HG03097 (cell line): Measurements from ENCODE around the gene ZNF783.
"Not testable (repeated sequence)": the region's sequence is repeated elsewhere in the genome, so short reads cannot be mapped to it uniquely, and the experiment has no call there.

ENCODE experiments used
- ATAC-seq: cut with Tn5 transposase; IDR thresholded peaks from one replicate; pipeline ENCODE4 v1.9.1; 2021; ENCODE audit not compliant: unreplicated experiment, low FRiP score

ZNF783 gene

DNA sequence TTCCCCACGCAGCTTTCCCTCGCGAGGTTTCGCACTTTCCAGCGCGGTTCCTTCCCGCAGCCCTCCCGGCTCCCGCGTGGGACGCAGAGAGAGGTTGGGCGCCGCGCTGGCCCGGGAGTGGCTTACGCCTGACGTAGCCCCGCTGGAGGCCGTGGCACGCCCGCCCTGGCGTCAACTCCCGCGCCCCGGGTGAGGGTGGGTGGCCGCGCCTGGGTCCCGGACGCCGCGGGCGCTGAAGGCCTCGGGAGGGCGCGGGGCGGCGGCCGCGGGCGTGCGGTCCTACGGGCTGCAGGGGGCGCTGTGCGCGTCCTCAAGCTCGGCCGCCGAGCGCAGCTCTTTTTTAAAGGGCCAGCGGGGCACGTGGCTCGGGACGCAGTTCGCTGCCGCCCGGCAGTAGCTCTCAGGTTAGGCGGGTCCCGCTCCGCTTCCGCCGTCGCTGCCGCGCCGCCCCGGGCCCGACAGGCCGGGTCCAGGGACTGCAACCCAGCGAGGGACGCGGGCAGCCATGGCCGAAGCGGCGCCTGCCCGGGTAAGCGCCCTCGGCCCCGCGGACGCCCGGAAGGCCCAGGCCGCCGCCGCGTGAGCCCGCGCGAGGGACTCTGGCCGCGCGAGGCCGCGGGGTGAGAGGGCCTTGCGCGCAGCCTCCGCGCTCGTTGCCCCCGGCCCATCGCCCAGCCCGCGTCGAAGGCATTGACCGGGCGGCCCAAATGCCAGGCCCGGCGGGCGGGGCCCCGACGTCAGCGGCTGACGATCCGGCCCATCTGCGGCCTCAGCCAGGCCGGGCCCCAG is at the start of gene ZNF783:
Gene ZNF783 (plus strand): TSS at position 368 of the 789 bp plus-strand sequence. CDS start 138 bp downstream, at position 506.
- ATAC-seq = peak; percentile 83

- ATAC-seq = no peak
Observed at GRCh38 chr7:149214020-149214720, 47.8 kb upstream of the ZNF783 start.

DNA sequence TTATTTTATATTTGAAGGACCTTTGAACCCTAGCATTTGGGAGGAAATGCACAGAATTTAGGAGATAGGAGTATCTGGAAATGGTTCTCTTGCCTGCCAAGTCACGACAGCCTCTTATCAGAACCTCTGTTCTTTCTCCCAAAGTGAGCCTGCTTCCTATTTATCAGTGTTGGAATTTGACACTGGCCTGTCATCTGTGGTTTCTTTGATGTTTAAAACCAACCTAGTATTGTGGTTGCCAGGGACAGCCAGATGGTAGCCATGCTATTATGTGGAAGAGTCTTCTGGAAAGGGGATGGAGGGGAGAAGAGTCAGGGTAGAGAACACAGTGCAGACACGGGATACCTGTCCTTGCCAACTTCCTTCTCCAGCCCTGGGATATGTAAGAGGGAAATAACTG is 45.6 kb upstream of the ZNF783 start:
- ATAC-seq = no peak

DNA sequence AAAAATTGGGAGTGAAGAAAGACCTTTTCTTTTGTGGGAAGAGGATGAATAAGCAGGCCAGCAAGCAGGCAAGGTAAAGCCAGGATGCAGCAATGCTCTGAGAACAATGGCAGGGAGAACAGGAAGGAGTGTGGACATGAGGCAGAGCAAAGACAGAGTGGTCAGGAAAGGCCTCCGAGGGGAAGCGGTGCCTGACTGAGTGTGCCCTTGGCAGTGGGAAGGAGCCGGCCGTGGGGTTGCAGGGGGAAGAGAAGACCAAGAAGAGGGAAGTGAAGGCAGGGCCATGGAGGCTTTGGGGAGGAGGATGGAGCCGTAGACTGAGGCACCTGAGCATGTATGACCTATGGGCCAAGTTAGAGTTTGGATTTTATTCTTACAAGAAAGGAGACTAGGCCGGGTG is 44.4 kb upstream of the ZNF783 start:
- ATAC-seq = no peak

GRCh38 chr7:149218469-149219420 is 43.3 kb upstream of the ZNF783 start:
- ATAC-seq = no peak

- no peak for ATAC-seq
Observed at GRCh38 chr7:149220534-149220933, 41.5 kb upstream of the ZNF783 start.

DNA sequence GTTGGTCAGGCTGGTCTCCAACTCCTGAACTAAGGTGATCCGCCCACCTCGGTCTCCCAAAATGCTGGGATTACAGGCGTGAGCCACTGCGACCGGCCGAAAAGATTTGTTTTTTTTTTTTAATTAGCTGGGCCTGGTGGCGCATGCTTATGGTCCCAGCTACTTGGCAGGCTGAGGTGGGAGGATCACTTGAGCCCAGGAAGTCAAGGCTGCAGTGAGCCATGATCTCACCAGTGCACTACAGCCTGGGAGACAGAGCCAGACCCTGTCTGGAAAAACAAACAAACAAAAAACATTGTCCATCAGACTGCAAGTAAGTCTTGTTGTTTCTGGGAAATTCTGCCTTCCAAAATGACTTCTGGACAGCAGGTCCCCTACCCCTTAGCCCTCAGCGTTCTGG is 38.8 kb upstream of the ZNF783 start:
- no peak for ATAC-seq

- no peak for ATAC-seq
Observed at GRCh38 chr7:149223761-149224160, 38.2 kb upstream of the ZNF783 start.

GRCh38 chr7:149224352-149224751 is 37.6 kb upstream of the ZNF783 start:
- ATAC-seq = no peak

GRCh38 chr7:149225106-149225505 is 36.9 kb upstream of the ZNF783 start:
- no peak for ATAC-seq

- ATAC-seq = no peak
Observed at GRCh38 chr7:149225656-149226055, 36.3 kb upstream of the ZNF783 start.

GRCh38 chr7:149226366-149226765 is 35.6 kb upstream of the ZNF783 start:
- not testable (repeated sequence) for ATAC-seq

DNA sequence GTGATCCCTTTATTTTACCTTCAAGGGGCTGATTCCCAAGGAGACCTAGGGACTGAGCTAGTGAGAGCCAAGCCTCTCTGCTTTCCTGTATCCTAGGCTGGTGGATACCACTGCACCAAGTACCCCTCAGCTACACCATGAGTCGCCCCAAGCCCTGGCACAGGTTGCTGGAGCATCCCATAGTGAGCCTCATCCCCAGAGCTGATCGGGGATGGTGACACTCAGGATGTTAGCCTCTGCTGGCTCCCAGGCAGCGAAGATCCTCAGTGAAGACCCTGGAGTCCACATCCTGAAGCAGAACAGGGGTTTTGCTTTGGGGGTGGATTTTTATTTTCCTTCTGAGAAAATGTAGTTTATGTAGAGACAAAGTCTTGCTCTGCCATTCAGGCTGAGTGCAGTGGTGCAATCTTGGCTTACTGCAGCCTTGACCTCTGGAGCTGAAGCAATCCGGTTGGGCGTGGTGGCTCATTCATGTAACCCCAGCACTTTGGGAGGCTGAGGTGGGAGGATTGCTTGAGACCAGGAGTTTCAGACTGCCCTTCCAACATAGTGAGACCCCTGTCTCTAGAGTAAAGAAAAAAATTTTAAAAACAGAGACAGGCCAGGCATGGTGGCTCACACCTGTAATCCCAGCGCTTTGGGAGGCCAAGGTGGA is 35.0 kb upstream of the ZNF783 start:
- no peak for ATAC-seq

DNA sequence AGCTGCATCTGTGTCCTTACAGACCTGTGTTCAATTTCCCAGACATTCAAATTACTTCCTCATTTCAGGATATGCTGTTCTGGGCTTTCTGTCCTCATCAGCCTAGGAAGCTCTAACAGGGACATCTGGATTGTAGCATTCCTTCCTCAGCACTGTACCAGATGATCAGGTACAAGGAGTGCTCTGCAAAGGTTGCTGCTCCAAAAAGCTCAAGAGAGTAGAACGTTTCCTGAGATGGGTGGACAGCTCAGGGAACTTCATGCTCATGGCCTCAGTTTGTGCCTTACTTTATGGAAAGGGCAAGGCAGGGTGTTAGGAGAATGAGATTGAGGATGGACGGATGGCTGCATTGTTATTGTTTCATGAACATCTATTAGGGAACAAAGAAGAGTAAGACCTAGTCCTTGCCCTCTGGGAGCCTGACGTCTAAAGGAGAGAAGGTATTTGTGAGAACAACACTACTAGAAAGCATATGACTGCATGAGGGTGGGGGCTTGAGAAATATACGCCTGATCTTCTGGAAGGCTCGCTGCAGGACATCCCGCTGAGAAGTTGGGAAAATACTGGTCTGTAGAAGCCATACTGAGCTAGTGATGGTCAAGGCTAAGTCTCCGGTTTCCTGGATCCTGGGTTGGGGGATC is 33.0 kb upstream of the ZNF783 start:
- ATAC-seq = no peak

GRCh38 chr7:149229526-149229925 is 32.5 kb upstream of the ZNF783 start:
- no peak for ATAC-seq

- ATAC-seq = no peak
Observed at GRCh38 chr7:149232362-149232761, 29.6 kb upstream of the ZNF783 start.

DNA sequence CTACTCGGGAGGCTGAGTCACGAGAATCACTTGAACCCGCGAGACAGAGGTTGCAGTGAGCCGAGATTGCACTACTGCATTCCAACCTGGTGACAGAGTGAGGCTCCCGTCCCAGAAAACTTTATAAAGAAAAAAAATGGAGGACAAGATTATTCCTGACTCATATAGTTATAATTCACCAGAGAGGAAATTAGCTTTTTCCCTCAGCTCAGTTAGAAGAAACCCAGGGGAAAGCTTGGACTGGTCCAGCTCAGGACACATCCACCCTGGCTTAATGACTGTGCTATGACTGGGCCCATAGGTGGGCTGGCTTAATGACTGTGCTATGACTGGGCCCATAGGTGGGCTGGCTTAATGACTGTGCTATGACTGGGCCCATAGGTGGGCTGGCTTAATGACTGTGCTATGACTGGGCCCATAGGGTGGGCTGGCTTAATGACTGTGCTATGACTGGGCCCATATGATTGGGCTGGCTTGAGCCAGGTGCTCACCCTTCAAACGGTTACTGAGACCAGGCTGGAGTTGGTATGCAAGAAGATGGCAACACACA is 28.3 kb upstream of the ZNF783 start:
- not testable (repeated sequence) for ATAC-seq

GRCh38 chr7:149237502-149237901 is 24.5 kb upstream of the ZNF783 start:
- ATAC-seq = no peak

- ATAC-seq = no peak
Observed at GRCh38 chr7:149238051-149238450, 23.9 kb upstream of the ZNF783 start.
